BJ (cell line): Measurements from ENCODE around the gene GADD45G. TPM values are rescaled to one million over a fixed set of nuclear protein-coding genes. Genes with fewer than 3 reads are reported as not detected.

Source experiments
- CTCF ChIA-PET: fragments of 350-600 bp; formaldehyde crosslinking; extraction: SDS; loops from one replicate; lab custom pipeline; 2021; ENCODE audit warnings: antibody characterized with exemption, inconsistent platforms; lab: Yijun Ruan, JAX
- POLR2A ChIA-PET: fragments of 300-600 bp; sonication (Branson Sonifier 250); formaldehyde crosslinking; extraction: SDS; loops from one replicate; lab custom pipeline; 2021; ENCODE audit warnings: antibody characterized with exemption; lab: Charles Lee
- DNase-seq: peaks from one replicate; pipeline ENCODE4 v3.0.0-alpha.2; 2011; ENCODE audit warnings: low read depth
- H3K27me3 ChIP-seq: 2 replicates; pipeline ENCODE4 v1.6.0; 2011; ENCODE audit warnings: low read length; ENCODE audit not compliant: control insufficient read depth, insufficient read depth
- H3K36me3 ChIP-seq: 2 replicates; pipeline ENCODE4 v1.5.1; 2011; ENCODE audit warnings: low read length; ENCODE audit not compliant: control insufficient read depth, insufficient read depth
- H3K4me3 ChIP-seq: 2 replicates; pipeline ENCODE4 v1.5.1; 2011; ENCODE audit warnings: low read depth, mild to moderate bottlenecking, control low read depth, low read length
- CTCF ChIP-seq: IDR thresholded peaks from 2 replicates; pipeline ENCODE4 v1.5.1; 2011; ENCODE audit warnings: low read depth, mild to moderate bottlenecking, control low read depth, inconsistent platforms, low read length, moderate library complexity; ENCODE audit not compliant: insufficient read depth
- polyA plus RNA-seq: library from polyadenylated mRNA; depleted of rRNA; stranded (reverse); fragments of >200 nt; gene quantifications from 2 replicates; pipeline ENCODE4 v1.2.3, GENCODE V29; 2011

GADD45G gene
- polyA plus RNA-seq, 1 experiment = 0.07 TPM

- DNase-seq = no peak
- ChIA-PET CTCF (interaction anchor here (1.2 to 4.0 kb wide), 8 partner anchors 9 to 546 kb away, joined by 3 to 54 read pairs (median 4); no protein-coding TSS in a partner anchor), POLR2A (no interaction called here)
- Histone ChIP-seq H3K4me3 (no peak overlapping the region), H3K27me3 (peaks cover 3% of the 10 kb centered on the region; the same call in 1 of the 2 replicates), H3K36me3 (no peaks in the 10 kb centered on the region)
- no peak for TF ChIP-seq CTCF
These were observed 7.8 kb upstream of the GADD45G start for GRCh38 chr9:89596937-89597555.

- TF ChIP-seq CTCF = peak; percentile 82
- ChIA-PET CTCF (interaction anchor here (0.7 to 4.0 kb wide), 28 partner anchors 8 to 1293 kb away, joined by 3 to 54 read pairs (median 4); partner anchors contain the start of gene DIRAS2), POLR2A (no interaction called here)
- H3K4me3 ChIP-seq = no peak overlapping the region
- no peak for DNase-seq
- H3K36me3 ChIP-seq = no peaks in the 10 kb centered on the region
- peaks cover 3% of the 10 kb centered on the region; the same call in 1 of the 2 replicates for H3K27me3 ChIP-seq
These were observed 7.0 kb upstream of the GADD45G start for GRCh38 chr9:89597711-89598362.

GRCh38 chr9:89598363-89598713 lies 6.5 kb upstream of the GADD45G start:
- Histone ChIP-seq H3K4me3 (no peak overlapping the region), H3K27me3 (peaks cover 3% of the 10 kb centered on the region; the same call in 1 of the 2 replicates), H3K36me3 (no peaks in the 10 kb centered on the region)
- TF ChIP-seq CTCF = no peak
- ChIA-PET POLR2A (no interaction called here), CTCF (interaction anchor here (0.7 to 4.0 kb wide), 28 partner anchors 8 to 1292 kb away, joined by 3 to 54 read pairs (median 4); partner anchors contain the start of gene DIRAS2)
- DNase-seq = no peak

GRCh38 chr9:89598926-89599325 lies 5.9 kb upstream of the GADD45G start:
- Histone ChIP-seq H3K4me3 (no peak overlapping the region), H3K36me3 (no peaks in the 10 kb centered on the region), H3K27me3 (peaks cover 3% of the 10 kb centered on the region)
- DNase-seq = no peak
- TF ChIP-seq CTCF = no peak
- ChIA-PET POLR2A (no interaction called here), CTCF (interaction anchor here (1.2 to 8.3 kb wide), 17 partner anchors 10 to 1044 kb away, joined by 3 to 166 read pairs (median 6); partner anchors contain the start of gene DIRAS2)

GRCh38 chr9:89600831-89601230 lies 4.0 kb upstream of the GADD45G start:
- CTCF ChIA-PET = interaction anchor here (0.6 to 8.3 kb wide), 8 partner anchors 8 to 1270 kb away, joined by 3 to 166 read pairs (median 4); no protein-coding TSS in a partner anchor
- POLR2A ChIA-PET = no interaction called here

More at GRCh38 chr9:89600831-89601230, 4.0 kb upstream of the GADD45G start:
- no peak for DNase-seq
- no peak for TF ChIP-seq CTCF
- H3K36me3 ChIP-seq = no peaks in the 10 kb centered on the region
- H3K27me3 ChIP-seq = peaks cover 3% of the 10 kb centered on the region
- no peak overlapping the region for H3K4me3 ChIP-seq
